HL-60 (cell line): Measurements from ENCODE around the gene NHP2.

Experiments used
- DNase-seq, 2 experiments: peaks; one replicate each; pipeline ENCODE4 v3.0.0-alpha.2; 2010 to 2020; ENCODE audit warnings: low read depth in 1 of 2, low spot score in 1 of 2
- H3K27ac ChIP-seq: fragments of 250-450 bp; sonication (Bioruptor Pico); replicated peaks from 2 replicates; pipeline ENCODE4 v1.5.1; 2020; ENCODE audit warnings: mild to moderate bottlenecking, moderate library complexity
- H3K27me3 ChIP-seq: fragments of 250-450 bp; sonication (Bioruptor Pico); 2 replicates; pipeline ENCODE4 v1.5.1; 2021; ENCODE audit warnings: mild to moderate bottlenecking, moderate library complexity; ENCODE audit not compliant: insufficient read depth, poor library complexity, severe bottlenecking
- H3K4me3 ChIP-seq: replicated peaks from 2 replicates; pipeline ENCODE4 v1.5.1; 2011; ENCODE audit warnings: mild to moderate bottlenecking, control low read depth, low read length; ENCODE audit not compliant: insufficient read depth
- GABPA ChIP-seq: IDR thresholded peaks from 2 replicates; pipeline ENCODE4 v1.6.1; 2012; ENCODE audit warnings: low read depth
- POLR2AphosphoS5 ChIP-seq: IDR thresholded peaks from 2 replicates; pipeline ENCODE4 v1.6.1; 2012; ENCODE audit warnings: low read depth
- SPI1 ChIP-seq: IDR thresholded peaks from 2 replicates; pipeline ENCODE4 v1.6.1; 2012; ENCODE audit warnings: low read depth, mild to moderate bottlenecking, borderline replicate concordance
- TF ChIP-seq, protein P1 (sequence below): IDR thresholded peaks from 2 replicates; pipeline ENCODE4 v1.6.1; 2012; ENCODE audit warnings: low read depth; ENCODE audit not compliant: insufficient replicate concordance
- TF ChIP-seq, protein P2 (sequence below): IDR thresholded peaks from one replicate; pipeline ENCODE4 v1.5.1; 2011; ENCODE audit warnings: low read length, control low read depth, inconsistent platforms; ENCODE audit not compliant: insufficient read depth

NHP2 gene

DNA sequence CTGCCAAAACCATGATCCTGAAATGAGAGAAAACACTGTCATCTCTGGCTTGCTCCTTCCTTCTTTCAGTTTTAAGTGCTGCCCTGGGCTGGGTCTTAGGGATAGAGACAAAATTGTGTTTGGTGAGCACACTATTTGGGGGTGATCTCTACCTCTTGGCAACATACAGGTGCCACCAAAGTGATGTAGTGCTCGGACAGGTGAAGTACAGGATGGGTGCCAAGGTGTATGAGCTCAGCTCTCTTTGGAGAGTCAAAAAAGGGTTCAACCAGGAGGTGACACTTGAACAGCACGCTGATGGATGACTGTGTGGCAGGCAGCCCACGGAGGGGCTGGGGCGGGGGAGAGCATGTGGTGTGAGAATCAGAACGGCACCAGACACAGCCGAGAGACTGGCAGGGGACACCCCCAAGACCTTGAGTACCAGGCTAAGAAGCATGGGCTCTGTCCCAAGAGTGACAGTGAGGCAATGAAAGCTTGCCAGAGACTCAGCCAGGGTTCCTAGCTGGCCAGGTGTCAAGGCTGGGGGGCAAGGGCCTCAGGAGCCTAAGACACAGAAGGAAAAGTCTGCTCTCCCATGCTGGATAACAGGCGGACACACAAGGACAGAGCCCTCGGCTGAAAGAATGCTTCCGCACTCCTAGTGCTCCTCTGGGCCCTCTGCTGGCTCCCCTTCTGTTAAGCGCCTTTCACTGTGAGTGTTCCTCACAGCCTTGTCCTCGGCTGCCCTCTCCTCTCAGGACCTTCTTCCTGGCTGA is 2.5 kb downstream of the NHP2 start:
- no peak for TF ChIP-seq SPI1
- TF ChIP-seq, protein P1, sequence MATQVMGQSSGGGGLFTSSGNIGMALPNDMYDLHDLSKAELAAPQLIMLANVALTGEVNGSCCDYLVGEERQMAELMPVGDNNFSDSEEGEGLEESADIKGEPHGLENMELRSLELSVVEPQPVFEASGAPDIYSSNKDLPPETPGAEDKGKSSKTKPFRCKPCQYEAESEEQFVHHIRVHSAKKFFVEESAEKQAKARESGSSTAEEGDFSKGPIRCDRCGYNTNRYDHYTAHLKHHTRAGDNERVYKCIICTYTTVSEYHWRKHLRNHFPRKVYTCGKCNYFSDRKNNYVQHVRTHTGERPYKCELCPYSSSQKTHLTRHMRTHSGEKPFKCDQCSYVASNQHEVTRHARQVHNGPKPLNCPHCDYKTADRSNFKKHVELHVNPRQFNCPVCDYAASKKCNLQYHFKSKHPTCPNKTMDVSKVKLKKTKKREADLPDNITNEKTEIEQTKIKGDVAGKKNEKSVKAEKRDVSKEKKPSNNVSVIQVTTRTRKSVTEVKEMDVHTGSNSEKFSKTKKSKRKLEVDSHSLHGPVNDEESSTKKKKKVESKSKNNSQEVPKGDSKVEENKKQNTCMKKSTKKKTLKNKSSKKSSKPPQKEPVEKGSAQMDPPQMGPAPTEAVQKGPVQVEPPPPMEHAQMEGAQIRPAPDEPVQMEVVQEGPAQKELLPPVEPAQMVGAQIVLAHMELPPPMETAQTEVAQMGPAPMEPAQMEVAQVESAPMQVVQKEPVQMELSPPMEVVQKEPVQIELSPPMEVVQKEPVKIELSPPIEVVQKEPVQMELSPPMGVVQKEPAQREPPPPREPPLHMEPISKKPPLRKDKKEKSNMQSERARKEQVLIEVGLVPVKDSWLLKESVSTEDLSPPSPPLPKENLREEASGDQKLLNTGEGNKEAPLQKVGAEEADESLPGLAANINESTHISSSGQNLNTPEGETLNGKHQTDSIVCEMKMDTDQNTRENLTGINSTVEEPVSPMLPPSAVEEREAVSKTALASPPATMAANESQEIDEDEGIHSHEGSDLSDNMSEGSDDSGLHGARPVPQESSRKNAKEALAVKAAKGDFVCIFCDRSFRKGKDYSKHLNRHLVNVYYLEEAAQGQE: no peak
- 0 out of 2 replicates have a peak, but pooled peaks have one; percentile 23 for TF ChIP-seq POLR2AphosphoS5
- TF ChIP-seq GABPA: no peak
- TF ChIP-seq, protein P2, sequence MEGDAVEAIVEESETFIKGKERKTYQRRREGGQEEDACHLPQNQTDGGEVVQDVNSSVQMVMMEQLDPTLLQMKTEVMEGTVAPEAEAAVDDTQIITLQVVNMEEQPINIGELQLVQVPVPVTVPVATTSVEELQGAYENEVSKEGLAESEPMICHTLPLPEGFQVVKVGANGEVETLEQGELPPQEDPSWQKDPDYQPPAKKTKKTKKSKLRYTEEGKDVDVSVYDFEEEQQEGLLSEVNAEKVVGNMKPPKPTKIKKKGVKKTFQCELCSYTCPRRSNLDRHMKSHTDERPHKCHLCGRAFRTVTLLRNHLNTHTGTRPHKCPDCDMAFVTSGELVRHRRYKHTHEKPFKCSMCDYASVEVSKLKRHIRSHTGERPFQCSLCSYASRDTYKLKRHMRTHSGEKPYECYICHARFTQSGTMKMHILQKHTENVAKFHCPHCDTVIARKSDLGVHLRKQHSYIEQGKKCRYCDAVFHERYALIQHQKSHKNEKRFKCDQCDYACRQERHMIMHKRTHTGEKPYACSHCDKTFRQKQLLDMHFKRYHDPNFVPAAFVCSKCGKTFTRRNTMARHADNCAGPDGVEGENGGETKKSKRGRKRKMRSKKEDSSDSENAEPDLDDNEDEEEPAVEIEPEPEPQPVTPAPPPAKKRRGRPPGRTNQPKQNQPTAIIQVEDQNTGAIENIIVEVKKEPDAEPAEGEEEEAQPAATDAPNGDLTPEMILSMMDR: no peak
- Histone ChIP-seq H3K4me3 (no peak overlapping the region), H3K27me3 (no peaks in the 10 kb centered on the region), H3K27ac (no peak overlapping the region)
- no peak for DNase-seq

DNA sequence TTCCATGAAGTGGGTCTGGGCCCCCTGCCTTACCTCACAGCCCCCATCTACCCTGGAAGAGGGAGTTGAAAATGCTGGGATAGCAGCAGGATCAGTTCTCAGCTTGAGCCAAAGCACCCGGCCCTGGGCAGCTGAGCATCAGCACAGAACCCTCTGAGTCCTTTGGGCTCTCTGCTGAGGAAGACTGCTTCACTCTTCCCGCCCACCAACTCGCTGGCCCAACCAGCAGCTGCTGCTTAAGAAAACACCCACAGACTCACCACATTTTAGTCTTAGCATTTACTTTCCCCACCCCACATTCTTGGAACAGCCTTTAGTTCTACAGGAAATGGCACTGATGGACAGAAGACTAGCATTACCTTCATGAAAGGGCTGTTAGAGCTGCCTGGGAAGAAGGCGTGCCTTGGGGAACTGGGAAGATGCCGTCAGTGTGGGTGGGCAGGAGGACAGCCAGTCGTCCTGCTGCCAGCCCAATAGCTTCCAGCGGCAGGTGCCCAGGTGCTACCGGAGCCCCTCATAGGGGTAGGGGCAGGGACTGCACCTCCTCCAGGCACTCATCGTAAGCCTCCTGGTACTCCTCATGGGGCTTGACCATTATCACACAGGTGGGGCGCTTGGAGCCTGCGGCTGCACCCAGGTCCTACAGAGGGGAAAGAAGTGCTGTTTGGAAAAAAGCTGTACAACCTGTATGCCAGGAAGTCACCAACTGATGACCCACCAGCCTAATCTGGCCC is 4.3 kb downstream of the NHP2 start:
- no peaks in the 10 kb centered on the region for H3K27me3 ChIP-seq
- no peak overlapping the region for H3K4me3 ChIP-seq
- H3K27ac ChIP-seq: no peak overlapping the region
- no peak for DNase-seq
- TF ChIP-seq, protein P1: no peak
- TF ChIP-seq POLR2AphosphoS5 (no peak), GABPA (no peak), SPI1 (no peak)
- TF ChIP-seq, protein P2: no peak

DNA sequence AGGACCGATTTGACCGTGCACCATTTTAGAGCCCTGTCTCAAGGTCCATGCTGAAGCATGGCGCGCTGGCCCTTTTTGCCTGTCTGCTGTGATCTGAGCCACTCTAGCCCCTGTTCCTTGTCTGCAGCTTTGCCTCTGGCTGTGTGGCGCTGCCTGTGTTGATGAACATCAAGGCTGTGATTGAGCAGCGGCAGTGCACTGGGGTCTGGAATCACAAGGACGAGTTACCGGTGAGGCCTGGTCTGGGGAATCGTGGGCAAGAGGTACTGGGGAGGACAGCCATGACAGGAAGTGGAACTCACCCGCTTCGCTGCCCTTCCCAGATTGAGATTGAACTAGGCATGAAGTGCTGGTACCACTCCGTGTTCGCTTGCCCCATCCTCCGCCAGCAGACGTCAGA is 6.3 kb downstream of the NHP2 start:
- H3K4me3 ChIP-seq: no peak overlapping the region
- TF ChIP-seq SPI1 (no peak), GABPA (no peak), POLR2AphosphoS5 (no peak)
- TF ChIP-seq, protein P1: no peak
- TF ChIP-seq, protein P2: no peak
- no peaks in the 10 kb centered on the region for H3K27me3 ChIP-seq
- no peak overlapping the region for H3K27ac ChIP-seq
- no peak for DNase-seq
